ENCODE results near the gene ZFR. TPM values are rescaled to one million over a fixed set of nuclear protein-coding genes. Genes with fewer than 3 reads are reported as not detected.
A peak's percentile ranks its signal among the peaks of the same experiment; 100 is the strongest.

The ZFR gene
- total RNA-seq, result 46.6 and 60.7 TPM in 2 replicates

DNA sequence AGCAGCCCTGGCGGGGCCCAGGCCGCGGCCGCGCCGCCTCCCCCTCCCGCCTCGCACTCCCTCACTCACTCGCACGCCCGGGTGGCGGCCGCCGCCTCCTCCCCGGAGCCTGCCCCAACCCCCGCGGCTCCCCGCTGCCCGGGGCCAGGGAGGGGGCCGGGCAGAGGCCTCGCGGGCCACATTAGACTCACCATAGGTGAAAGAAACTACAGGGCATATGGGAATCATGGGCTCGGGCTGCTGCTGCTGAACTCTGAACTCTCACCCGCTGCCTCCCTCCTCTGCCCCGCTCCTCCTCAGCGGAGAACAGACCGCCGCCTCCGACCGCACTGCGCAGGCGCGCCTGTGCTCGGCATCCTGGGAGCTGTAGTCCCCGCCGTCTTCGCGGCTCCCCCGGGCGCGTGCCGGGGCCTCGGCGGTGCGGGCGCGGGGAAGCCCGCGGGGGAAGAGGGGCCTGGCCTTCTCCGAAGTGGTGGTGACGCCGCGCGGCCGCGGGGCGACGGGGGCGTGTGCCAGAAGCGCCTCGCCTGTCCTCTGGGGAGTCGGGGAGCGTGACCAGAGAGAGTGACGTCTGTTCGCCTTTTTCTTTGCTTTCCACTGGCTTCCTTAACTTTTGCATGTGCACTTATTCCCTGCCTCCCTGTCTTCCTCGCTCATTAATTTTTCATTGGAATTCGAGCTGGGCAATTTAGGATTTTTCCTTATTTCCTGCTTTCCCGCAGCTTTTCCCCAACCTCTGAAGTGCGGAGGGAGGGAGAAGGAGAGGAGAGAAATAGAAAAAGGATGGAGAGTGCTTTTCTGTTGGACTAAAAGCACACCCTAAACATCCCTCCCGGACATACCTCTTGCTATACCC, at the start of gene ZFR:
TSS of gene ZFR (minus strand) at position 310 of the 856 bp plus-strand sequence. CDS start at position 228, 82 bp downstream.
- DNase-seq (ENCODE audit: extremely low read depth, low read depth, low spot score), result no peak

DNA sequence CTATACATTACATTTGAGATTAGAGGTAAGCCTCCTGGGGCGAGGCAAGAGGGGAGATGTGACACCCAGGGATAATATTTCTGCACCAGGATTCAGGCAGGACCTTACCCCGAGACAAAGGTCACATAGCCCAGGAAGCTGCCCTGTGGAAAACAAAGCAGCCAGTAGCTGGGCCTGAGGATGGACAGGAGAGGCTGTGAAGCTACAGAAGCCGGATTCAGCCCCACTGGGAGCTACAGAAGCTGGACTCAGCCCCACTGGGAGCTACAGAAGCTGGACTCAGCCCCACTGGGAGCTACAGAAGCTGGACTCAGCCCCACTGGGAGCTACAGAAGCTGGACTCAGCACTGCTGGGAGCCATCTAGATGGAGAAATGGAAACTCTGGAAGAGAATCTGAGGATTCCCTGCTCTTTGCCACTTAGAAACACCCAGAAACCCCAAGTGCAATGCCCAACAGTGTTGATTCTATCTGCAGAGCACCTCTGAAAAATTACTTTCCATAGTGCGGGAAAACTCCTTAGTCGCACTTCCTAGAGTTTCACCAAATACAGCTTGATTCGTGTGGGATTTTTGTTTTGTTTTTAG, 46.5 kb upstream of the ZFR start:
- no peak for DNase-seq (ENCODE audit: extremely low read depth, low read depth, low spot score)

DNA sequence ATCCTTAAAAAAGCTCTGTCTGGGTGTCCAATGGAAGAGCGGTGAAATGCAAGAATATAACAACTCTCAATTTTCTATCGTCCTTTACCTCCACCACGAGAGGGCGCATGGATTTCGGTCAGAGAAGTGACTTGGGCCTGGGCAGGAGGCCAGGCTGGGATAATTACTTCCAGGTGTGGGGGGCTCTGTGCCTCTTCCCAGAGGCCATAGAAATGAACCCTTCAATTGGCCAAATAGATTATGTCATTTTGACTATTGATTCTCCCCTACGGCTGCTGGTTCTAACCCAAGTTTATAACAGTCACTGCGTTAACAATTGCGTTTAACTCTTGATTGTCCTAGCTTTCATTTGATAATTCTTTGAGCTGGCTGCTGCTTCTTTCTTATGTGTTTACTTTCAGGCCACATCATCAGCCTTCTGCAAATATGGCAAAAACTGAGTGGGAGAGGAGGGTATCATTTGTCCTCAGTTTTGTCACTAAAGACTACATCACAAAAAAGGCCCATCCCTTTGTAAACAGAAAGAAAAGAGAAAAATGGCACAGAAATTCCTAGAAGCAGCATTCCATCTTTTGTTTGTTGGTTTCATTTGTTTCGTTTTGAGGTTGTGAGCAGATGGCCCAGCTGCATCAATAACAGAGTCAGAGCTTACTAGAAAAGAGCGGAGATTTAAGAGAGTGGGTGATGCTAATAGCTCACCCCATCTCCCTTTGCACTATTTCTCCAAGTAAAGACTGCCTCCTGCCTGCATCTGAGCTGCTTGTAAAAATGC, 45.4 kb upstream of the ZFR start:
- DNase-seq (ENCODE audit: extremely low read depth, low read depth, low spot score), result peak; percentile 29

DNA sequence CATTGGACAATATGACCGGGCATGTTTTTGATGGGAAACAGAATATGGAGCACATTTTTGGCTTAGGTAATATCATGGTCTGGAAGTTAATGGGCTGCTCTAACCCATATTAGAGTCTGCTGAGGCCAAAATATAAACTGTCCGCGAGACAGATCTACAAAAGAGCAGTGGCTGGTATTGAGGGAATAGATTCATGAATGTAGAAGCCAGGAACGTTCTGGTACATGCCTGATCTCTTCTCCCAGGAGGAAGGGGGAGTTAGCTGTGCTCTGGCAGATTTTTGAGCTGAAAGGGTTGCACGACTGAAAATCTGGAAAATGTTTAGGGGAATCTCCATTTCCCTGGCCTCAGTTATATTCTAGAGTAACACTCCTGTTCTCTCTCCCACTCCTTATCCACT, 42.9 kb upstream of the ZFR start:
- no peak for DNase-seq (ENCODE audit: extremely low read depth, low read depth, low spot score)

DNA sequence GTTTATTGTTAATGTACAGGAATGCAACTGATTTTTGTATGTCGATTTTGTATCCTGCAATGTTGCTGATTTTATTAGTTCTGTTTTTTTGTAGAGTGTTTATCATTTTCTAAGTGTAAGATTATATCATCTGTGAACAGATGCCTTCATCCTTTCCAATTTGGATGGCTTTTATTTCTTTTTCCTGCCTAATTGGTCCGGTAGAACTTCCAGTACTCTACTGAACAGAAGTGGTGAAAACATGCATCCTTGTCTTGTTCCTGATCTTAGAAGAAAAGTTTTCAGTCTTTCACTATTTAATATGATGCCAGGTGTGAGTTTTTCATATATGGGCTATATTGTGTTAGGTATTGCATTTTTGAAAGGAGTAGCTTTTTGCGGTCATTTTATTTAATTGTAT, 42.5 kb upstream of the ZFR start:
- DNase-seq (ENCODE audit: extremely low read depth, low read depth, low spot score), result no peak

DNA sequence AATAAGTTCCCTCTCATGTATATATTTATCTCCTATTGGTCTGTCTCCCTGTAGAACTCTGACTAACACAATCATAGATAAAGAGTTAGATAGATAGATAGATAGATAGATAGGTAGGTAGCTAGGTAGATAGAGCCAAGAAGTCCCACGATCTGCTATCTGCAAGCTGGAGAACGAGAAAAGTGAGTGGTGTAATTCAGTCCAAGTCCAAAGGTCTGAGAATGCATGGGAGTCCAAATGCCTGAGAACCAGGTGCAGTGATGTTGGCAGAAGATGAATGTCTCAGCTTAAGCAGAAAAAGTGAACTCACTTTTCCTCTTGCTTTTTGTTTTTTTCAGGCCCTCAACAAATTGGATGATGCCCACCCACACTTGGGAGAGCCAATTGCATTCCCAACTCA, 37.7 kb upstream of the ZFR start:
- DNase-seq (ENCODE audit: extremely low read depth, low read depth, low spot score), result no peak

DNA sequence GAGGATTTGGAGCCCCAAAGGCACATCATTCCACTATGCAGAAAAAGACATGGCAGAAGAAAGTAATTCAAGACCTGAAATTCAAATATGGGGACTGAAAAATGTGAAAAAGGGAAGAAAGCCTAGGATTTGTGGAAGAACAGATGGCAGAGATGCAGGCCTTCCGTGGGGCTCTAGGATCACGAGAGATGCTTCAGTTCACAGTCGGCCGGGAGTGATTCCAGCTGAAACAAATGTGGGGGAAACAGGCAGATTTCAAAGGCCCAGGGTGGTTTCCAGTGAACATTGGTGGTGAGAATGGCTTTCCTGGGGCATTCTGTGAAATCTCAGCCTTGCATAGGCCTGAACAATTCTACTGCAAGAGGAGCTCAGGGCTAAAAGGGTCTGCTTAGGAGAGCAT, 34.6 kb upstream of the ZFR start:
- no peak for DNase-seq (ENCODE audit: extremely low read depth, low read depth, low spot score)

DNA sequence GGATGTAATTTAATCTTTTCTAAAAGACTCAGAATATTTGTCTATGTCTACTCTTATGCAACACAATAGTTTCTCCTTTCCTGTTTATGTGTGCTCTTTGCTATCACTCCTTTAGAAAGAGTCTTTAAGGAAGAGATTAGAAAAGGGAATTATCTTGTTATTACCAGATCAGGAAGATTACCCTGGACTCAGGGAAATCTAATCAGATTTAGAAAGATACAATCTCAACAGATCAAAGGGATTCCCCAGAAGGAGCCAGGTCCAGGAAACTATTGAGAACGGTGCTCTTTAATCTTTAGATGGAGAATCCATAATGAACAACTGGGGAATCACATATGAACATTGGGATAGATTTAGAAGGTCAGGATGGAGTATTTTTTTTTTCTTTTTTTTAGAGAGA, 32.4 kb upstream of the ZFR start:
- no peak for DNase-seq (ENCODE audit: extremely low read depth, low read depth, low spot score)

DNA sequence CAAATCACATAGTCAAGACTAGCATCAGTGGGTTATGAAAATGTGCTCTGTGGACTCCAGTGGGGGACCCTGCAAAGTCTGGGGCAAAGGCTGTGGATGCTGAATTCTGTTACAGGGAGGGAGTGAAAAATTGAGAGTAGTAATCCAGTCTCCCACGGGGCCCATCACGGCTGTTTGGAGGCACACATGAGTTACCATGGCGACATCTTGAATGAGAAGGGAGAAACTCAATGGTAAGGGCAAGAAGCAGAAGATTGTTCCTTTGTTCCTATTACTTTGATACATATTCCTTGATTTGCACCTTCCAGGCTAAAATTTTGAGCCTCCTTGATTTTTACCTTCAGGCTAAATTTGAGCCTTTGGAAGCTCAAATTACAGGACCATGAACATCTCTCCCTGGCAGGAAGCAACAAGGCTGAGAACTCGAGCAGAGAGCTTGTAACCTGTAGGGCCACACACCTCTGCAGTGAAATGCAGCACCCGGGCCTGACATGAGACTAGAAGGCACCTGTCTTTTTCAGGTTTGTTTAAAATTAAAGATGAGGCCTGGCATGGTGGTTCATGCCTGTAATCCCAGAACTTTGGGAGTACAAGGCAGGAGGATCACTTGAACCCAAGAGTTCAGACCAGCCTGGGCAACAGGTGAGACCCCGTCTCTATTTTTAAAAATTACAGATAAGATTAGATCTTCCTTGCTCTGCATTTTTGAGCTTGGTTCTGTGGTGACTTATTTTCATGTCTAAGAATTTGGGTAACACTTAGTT, 31.0 kb upstream of the ZFR start:
- DNase-seq (ENCODE audit: extremely low read depth, low read depth, low spot score), result no peak

DNA sequence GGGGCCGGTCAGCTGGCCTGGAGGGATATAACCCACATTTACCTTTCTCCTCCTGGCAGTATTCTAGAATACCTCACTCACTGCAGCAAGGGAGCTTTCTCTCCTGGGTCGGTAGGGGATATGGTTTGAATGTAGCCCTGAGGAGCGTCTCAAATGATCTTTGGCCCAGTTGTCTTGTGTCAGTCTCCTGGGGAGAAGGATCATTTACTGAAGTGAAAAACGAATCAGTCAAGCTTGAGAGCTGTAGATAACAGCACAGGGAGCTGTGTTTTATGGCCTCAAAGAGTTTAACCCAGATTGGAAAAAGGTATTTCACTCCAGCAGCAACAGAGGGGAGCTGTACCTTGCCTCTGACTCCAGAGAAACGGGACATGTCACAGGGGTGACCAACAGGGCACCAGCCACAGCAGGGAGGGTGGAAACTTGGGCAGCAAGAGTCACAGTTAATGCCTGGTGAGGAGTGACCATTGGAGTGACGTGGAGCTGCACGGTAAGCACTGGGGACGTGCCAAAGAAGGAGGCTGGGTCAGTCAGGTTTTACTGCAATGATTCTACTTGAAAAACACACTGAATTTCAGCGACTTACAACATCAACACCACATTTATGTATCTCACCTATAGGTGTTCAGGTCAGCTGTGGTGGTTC, 29.8 kb upstream of the ZFR start:
- no peak for DNase-seq (ENCODE audit: extremely low read depth, low read depth, low spot score)

DNA sequence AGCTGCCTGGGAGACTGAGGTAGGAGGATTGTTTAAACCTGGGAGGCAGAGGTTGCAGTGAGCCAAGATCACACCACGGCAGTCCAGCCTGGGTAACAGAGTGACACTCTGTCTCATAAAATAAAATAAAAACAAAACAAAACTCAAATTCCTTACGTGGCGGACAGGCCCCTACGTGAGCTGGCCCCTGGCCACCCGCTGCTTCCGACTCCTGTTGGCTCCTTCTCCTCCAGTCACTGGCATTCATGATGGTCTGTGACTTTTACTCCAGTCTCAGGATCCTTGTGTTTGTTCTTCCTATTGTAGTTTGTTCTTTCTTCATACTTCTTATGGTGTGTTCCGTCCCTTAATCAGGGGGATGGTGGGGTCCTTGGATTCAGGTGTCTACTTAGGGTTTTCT, 28.5 kb upstream of the ZFR start:
- no peak for DNase-seq (ENCODE audit: extremely low read depth, low read depth, low spot score)

DNA sequence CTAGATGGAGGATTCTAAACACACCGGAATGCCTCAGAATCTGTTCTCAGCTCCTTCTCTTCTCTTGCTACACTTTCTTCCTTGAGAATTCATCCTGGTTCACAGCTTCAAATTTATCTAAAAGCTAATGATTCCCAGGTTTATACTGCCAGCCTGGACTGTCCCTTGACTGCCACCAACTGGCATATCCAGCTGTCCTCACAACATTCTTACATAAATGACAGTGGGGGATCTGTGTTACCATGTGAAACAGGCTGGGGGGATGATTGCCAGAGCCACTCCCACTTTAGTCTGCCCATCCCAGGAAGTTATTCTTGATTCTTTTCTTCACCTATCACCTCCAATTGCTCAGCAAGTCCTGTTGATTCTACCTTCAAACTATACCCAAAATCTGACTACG, 27.2 kb upstream of the ZFR start:
- no peak for DNase-seq (ENCODE audit: extremely low read depth, low read depth, low spot score)

DNA sequence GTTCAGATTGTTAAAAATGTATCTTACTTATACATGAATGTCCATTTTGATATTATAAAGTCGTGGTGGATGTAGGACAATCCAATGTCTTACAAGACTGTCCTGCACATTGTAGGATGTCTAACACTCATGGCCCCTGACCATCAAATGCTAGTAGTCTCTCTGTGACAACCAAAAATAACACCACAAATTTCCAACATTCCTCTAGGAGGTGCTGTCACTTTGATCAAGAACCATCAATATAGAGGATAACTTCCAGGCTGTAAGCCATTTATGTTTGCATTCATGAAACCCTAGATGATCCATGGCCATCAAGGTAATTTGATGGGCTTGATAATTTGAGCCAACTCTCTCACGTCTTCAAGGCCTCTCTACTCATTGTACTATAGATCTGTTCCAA, 20.5 kb upstream of the ZFR start:
- DNase-seq (ENCODE audit: extremely low read depth, low read depth, low spot score), result no peak

DNA sequence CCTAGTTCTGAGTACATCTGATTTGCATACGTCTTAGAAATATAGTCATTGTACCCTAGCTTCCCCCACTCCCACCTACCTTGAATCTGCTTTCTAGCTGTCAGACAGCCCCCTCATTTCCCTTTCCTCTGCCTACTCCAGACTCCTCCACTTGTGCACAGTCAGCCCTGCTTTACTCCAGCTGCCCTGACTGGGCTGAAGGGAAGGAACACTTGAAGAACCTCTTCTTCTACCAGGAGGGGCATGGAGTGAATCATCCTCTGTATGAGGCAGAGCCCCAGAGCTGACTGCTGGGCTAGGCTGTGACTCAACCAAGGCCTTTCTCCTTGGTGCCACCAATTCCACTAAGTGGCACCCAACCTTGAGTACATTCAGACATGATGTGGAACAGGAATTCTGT, 18.1 kb upstream of the ZFR start:
- no peak for DNase-seq (ENCODE audit: extremely low read depth, low read depth, low spot score)

DNA sequence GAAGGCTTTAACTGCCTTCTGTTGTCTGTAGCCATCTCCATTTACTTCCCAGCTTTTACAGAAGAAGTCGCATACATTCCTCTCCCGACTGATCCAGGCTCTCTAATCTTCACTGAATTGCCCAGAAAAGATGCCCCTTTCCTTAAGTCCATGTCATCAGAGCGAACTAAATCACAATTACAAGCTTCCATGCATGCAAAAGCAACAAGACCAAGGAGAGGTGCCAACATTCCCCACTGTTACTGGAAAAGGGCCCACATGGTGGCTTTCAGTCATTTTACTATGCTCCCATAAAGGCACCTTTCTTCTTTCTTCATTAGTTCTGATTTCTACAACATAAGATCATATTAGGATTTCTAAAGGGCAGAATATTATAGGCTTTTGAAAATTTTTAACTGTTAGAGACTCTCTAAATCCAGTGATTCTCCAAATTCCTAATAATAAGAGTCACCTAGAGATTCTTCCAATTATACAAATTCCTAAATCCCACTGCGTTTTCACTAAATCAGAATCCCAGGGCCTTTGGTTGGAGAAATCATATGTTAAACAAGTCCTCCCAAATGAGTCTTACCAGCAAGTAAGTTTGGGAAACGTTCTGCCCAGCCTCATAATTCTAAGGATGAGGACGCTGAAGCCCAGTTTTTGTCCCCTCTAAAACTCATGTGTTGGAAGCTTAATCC, 17.0 kb upstream of the ZFR start:
- no peak for DNase-seq (ENCODE audit: extremely low read depth, low read depth, low spot score)

DNA sequence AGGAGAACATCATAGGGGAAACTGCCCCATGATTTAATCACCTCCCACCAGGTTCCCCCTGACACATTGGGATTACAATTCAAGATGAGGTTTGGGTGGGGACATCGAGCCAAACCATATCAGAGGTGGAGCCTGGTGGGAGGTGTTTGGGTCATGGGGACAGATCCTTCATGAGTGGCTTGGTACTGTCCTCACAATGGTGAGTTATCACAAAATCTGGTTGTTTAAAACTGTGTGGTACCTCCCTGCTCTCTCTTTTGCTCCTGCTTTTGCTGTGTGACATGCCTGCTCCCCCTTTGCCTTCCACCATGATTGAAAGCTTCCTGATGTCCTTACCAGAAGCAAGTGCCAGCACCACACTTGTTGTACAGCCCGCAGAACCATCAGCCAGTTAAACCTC, 16.2 kb upstream of the ZFR start:
- DNase-seq (ENCODE audit: extremely low read depth, low read depth, low spot score), result no peak

DNA sequence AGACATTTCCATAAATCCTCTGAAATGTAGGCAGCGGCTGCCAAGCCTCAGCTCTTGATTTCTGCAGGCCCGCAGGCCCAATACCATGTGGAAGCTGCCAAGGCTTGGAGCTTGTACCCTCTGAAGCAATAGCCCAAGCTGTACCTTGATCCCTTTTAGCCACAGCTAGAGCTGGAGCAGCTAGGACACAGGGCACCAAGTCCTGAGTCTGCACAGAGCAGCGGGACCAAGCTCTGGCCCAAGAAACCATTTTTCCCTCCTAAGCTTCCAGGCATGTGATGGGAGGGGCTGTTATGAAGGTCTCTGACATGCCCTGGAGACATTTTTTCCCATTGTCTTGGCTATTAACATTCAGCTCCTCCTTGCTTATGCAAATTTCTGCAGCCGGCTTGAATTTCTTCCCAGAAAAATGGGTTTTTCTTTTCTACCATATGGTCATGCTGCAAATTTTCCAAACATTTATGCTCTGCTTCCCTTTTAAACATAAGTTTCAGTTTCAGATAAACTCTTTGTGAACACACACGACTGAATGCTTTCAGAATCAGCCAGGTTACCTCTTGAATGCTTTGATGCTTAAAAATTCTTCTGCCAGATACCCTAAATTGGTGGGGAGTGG, 14.4 kb upstream of the ZFR start:
- DNase-seq (ENCODE audit: extremely low read depth, low read depth, low spot score), result no peak

DNA sequence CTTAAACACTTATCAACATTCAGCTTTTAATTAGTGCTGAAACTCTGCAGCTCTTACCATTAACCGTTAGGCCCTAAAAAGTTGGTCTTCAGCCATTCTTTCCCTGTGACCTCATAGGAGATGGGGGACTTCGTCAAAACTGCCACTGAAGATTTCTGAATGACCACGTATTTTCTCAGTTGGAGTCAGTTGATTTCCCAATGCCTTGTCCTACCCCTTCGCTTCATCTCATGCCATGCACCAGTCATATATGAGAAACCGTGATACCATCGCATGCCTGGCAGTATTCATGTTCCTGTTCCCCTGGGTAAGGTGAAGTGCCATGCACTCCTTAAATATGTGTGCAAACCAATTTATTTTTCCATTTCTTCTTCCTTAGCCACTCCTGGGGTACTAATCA, 10.8 kb upstream of the ZFR start:
- no peak for DNase-seq (ENCODE audit: extremely low read depth, low read depth, low spot score)

DNA sequence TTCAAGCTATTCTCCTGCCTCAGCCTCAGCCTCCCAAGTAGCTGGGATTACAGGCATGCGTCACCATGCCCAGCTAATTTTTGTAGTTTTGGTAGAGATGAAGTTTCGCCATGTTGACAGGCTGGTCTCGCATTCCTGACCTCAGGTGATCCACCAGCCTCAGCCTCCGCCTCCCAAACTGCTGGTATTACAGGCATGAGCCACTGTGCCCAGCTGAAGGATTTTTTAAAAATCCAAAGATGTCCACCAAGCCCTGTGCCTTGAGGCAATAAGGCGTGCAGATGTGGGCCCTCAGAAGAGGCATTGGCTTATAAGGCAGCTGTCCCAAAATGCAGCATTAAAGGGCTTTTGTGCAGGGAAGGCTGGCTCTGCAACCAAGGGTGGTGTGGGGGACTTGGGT, 10.3 kb upstream of the ZFR start:
- no peak for DNase-seq (ENCODE audit: extremely low read depth, low read depth, low spot score)

DNA sequence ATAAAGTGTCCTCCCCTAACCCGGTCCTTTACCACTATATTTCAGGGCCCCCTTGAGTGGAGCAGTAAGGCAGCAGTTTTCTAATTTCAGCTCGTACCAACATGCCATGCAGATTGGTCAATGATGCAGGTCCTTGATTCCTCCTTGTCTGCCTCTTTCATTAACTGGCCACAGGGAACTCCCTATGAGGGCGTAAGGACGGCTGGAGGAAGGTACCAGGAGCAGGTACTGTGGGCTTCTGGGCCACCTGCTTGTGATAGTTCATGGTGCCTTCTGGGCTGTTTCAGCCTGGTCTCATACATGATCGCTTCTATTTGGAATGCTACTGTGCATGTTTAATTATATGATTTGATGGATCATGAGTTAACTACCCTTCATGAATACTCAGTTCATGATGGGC, 9.4 kb upstream of the ZFR start:
- DNase-seq (ENCODE audit: extremely low read depth, low read depth, low spot score), result no peak

Measured in glomerular endothelial cell (primary cell).